Activated CD4-positive, alpha-beta T cell treated with anti-CD3 and anti-CD28 coated beads, Interleukin-2, amount 50 U/mL, for 4 hours (primary cell): ENCODE results near the gene ELFN2.

ENCODE experiments used
- DNase-seq, 2 experiments: peaks; one replicate each; pipeline ENCODE4 v3.0.0-alpha.2; 2020

The ELFN2 gene

DNA sequence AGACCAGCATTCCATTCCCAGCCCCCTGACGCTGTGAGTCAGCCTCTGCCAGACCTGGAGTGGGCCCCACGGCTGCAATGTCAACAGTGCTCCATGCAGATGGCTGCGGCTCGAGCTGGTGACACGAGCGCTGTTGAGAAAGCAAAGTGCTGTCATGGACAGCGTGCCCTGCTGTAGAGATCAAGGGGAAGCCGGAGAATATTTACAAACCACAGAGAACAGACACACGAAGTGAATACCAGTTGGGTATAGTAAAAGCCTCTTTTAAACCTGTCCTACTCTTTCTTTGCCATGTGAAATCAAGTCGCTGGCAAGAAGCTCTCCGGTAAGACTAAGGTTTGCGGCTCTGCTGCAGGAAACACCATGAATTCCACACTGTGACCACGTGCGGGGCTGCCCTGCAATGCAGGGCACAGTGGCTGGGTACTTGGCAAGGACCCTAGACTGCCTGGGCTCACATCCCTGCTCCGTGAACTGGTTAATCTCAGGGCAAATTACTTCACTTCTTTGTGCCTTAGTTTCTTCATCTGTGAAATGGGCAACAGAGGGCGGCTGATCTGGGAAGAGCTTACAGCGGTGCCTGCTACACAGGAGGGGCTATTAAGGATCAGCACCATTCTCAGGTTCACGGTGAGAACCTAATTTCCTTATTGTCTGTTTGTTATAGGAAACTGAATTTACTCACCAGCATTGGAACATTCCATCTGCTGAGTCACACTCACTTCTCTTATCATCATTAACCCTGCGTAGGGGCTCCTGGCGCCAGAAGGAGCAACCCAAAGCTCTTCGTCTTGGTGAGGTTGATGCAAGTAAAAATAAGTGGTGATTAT, 27.8 kb upstream of the ELFN2 start:
- no peak for DNase-seq

DNA sequence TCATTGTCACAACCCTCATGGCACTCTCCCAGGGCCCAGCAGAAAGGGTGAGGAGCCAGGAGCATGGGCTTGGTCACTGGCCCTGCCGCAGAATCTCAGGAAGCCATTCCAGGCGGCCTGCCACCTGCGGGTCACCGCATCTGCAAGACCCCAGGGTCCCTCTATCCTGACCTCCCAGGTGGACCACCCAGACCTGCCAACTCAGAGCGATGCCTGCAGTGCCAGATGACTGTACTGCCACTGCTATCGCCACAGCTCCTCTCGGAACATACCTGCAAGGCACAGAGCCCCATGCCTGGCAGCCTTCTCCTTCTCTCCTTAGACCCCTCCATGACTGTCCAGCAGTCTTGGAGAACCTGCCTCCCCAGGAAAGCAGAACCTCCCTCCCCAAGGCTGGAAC, 26.4 kb upstream of the ELFN2 start:
- no peak for DNase-seq

DNA sequence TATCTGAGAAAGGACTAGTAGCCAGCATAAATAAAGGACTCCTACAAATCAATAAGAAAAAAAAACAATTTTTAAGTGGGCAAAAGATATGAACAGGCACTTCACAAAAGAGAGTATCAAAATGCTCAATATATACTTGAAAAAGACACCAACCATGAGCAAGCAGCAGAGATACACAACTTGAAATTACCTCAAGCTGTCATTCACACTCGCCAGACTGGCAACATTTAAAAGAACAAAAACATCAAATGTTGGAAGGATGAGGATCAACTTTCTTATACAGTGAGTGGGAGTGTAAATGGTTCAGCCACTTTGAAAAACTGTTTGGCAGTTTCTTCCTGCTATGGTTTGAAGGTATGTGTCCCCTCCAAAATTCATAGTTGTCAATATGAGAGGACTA, 23.9 kb upstream of the ELFN2 start:
- no peak for DNase-seq

DNA sequence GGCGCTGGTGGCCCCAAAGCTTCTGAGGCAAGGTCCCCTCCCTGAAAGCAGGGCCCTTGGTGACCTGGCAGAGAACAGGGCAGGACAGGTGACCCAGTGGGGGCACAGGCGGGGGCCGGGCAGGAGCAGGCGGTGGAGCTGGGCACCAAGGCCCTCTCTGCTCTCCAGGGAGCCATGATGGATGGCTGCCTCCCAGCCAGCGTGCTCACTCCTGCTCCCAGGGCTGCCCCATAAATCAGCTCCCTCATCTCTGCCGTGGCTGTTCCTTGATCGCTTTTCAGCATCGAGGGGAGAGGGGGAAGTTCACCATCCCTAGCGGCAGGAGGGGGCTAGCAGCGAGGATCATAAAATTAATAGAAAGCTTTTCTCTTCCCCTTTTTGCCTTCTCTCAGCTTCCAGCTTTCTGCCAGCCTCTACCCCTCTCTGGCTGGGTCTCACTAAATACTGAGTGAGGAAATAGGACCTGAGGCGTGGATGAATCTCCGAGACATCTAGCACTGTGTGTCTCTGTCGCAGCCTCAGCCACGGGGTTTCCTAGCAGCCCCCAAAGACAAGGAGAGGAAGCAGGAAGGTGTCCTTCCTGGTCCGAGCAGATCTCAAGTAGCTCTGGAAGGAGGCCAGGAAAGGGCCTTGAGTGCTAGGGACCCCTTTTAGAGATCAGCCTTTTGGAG, 22.2 kb upstream of the ELFN2 start:
- no peak for DNase-seq

DNA sequence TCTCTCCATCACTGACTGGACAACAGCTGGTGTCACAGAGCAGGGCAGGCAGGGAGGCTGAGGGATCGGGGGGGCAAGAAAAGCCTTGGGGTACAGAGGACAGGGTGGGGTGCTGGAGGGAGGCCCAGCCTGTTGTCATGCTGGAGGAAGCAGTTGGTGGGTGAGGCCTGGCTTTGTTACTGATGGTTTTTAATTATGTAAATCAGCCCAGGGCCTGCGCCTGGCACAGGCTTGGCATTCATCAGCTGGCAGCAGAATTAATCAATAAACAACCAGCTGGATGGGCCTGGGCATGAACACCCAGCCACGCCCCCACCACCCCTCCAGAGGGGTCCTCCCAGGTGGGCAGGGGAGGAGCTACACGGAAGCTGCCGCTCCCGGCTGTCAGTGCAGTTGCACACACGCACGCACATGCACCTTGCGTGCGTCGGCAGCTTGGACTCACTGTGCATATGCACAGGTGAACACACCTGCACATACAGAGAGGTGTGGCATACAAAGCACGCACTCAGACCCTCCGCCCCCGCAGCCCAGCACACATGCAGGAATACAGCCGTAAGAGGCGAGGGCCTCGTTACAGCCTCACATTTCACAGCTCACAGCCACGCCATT, 21.3 kb upstream of the ELFN2 start:
- no peak for DNase-seq

DNA sequence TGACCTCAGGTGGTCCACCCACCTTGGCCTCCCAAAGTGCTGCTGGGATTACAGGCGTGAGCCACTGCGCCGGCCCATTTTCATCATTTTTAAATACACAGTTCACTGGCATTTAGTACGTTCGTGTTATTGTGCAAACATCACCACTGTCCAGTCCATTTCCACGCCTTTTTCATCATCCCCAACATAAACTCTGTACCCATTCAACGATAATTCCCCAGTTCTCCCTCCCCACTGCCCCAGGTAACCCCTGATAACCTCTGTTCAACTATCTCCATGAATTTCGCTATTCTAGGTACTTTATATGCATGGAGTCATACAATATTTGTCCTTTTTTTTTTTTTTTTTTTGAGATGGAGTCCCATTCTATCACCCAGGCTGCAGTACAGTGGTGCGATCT, 18.2 kb upstream of the ELFN2 start:
- DNase-seq: no peak

DNA sequence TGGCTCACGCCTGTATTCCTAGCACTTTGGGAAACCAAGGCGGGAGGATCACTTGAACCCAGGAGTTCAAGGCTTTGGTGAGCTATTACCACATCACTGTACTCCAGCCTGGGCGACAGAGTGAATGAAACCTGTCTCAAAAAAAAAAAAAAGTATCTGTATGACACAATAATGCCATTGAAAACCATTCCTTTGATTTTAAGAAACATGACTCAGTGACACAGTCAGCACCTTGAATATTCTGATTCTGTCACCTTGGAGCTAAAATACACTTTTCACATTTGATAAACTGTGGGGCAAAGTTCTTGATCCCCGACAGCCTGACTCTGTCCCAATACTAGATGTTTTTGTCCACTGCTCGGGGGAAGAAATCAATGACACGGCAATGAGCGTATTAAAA, 16.7 kb upstream of the ELFN2 start:
- DNase-seq: no peak

DNA sequence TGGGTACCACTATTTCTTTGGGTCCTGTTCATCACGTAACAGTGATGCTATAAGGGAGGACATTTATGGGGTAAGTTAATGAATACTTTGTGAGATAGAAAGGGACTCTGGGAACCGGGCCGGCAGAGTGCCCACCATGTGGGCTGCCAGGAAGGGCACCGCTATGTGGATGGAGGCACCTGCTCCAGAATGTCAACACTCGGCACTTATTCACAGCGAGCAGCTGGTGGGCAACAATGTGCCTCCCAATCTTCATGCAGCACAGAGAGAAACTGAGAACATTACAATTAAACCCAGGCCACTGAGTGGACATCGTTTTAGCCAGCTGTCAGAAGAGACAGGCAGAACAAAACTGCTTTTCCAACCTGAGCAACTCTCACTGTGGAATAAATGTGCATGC, 15.8 kb upstream of the ELFN2 start:
- no peak for DNase-seq

DNA sequence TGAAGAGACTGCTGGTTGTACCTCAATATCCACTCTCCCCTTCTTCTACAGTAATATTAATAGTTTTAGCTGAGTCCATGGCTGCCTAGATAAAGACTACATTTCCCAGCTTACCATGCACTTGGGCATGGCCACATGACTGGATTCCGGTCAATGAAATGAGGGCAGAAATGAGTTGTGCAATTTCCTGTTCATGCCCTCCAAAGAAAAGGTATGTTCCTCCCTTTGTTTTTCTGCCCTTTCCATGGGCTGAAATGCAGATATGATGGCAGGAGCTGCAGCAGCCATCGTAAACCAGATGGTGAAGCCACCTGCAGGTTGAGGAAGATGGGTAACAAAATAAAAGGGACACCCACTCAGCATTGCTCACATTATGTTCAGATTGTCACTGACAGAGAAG, 15.3 kb upstream of the ELFN2 start:
- DNase-seq: no peak

DNA sequence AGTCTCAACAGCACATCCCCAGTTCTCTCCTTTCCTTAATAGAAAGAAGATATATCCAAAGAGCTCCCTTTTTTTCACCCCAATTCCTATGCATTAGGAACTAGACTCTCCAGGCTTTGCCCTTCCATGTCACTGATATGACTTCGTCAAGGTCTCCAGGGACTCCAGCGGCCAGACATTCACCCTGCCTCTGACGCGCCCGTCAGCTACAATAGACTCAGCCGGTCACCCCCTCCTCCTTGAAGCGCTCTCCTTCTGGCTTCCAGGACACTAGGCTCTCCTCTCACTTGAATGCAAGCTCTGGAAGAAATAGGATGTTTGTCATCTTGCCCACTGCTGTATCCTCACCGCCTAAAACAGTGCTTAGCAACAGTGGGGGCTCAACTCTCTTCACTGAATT, 14.9 kb upstream of the ELFN2 start:
- DNase-seq: no peak

DNA sequence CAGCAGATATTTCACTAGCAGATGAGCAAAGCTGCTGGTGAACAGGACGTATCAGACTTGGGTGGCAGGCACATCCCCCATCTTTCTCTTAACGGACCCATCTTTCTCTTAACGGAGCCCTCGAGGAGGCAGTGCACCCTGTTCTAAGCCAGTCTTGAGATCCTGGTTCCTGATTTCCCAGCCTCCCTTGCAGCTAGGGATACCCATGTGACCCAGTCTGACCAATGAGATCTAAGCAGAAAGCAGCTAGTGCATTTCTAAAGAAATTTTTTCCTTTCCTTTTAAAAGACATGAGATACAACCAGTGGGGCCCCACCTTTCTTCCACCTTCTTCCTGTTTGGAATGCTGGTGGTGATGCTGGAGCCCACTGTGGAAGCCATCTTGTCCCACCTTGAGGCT, 13.6 kb upstream of the ELFN2 start:
- DNase-seq: no peak

DNA sequence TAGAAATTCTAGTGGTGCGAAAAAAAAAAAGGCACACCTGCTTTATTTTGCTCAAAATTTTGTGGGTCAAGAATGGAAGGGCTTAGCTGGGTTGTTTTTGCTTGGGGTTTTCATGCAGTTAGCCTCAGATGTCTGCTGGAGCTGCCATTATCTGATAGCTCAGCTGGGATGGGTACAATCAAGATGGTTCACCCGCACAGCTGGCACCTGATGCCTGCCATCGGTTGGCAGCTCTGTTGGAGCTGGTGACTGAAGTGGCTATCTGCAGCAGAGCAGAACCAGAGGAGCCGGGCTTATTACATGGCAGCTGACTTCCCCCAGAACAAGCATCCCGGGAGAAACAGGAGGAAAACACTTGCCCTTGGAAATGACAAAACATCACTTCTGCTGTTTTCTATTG, 12.1 kb upstream of the ELFN2 start:
- no peak for DNase-seq

DNA sequence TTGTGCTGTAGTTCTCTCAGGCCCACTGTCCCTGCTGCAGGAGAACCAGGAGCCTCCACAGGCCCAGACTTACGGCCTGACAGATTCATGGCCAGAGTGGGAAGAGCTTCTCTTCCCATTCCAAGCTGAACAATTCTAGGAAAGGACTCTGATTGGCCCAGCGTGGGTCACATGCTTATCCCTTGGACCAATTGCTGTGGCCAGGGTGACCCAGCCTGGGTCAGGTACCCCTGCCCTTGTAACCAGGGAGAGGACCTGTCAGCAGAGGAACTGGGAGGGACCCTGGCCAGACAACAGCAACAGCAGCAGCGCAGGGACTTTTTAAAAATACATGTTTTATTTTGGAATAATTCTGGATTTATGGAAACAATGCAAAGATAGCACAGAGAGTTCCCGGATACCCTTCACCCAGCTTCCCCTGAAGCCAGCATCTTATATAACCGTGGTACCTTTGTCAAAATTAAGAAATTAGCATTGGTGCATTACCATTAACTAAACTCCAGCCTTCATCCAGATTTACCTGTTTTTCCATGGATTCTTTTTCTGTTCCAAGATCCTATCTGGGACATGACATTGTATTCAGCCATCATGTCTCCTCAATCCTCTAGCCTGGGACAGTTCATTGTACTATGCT, 8.8 kb upstream of the ELFN2 start:
- no peak for DNase-seq

DNA sequence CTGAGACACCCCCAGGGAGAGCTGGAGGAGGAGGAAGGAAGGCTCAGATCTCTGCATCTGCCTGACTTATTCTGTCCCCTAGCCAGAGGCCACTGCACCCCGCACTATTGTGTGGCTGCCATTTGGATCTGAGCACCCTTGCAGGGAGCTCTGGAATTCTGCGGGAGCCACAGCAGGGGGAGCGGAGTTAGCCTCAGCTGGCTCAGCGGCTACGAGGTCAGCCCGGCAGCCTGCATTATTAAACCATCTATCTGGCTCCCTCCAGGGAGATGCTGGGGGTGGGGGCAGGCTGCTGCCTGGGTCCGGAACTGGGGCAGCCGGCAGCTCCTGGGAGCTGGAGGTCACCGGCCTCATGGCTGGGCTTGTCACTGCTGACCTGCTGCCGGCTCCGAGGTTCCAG, 6.5 kb upstream of the ELFN2 start:
- no peak for DNase-seq

DNA sequence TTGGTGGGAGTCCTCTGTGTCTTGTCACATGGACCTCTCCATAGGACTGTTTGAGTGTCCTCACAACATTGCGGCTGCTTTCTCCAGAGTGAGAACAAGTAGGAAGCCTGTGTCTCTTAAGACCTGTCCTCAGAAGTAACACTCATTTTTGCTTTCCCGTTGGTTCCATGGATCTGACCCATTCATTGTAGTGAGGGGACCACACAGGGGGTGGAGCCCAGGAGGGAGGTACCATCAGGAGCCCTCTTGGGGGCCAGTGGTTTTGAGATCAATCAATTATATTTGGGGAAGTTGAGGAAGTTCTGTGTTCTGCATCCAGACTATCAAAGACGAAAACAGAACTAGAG, 5.4 kb upstream of the ELFN2 start:
- no peak for DNase-seq

DNA sequence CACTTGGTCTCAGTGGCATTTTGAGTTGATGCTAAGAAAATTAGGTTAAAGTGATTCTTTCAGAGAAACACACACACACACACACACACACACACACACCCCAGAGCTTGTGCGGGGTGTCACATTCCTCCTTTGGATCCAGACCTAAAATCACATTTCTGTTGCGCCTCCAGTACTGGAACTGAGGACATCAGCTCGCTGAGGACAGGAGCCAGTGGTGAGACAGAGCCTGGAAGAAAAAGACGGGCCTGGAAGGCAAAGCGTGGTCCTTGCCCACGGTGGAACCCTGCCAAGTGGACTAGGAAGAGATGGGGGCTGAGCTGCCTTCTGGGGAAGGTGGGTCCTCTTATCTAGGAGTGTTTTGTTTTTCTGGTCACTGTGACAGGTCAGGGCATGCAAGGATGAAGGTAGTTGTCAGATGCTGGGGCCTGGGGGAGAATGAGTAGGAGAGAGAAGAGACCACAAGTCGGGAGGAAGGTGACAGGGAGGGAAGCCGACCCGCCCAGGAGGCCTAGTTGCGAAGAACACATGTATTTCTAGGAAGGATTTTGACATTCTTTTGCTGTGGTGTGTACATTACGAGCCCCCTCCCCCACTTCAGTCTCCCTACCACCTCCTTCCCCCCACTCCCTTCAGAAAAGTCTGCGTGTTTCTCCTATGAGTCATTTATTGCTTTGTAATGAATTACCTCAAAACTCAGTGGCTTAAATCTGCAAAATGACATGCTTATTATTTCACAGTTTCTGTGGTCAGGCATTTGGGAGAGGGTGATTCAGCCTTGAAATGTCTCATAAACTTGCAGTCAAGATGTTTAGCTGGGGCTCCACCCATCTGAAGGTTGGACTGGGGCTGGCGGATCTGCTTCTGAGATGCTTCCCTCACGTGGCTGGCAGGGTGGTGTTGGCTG, 4.8 kb upstream of the ELFN2 start:
- DNase-seq: peak in 1 of 2 experiments; percentile 19

DNA sequence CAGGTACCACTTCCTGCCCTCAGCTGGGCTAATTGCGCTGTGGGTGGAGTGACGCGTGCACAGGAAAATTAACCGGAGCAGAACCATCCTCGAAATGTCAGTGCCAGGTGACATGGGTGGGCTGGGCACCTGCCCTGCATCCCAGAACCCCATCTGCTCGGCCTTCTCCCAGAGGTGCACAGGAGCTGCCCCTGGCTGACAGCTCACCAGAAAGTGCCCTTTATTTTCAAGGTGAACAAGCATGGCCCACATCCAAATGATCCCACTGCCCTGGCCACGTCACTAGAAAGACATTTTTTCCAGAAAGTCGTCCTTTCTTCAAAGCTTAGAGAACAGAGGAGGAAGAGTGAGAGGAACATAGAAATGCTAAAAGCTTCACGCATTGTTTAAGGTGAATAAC, 4.1 kb upstream of the ELFN2 start:
- no peak for DNase-seq

DNA sequence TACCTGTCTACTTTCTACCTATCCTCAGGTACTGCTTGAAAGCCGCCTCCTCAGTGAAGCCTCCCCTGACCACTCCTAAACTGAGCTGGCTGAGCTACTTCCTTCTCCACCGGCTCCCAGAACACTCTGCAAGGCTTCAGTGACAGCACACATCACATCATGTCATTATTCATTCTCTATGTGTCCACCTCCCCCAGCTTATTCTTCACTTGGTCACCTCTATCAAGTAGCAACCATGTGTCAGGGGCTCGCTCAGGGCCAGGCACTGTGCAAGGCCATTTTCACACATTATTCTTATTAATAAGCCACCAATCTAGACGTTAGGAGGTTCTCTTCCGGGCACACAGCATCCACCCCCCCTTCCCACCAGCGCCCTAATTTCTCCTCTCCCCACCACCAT, 3.7 kb upstream of the ELFN2 start:
- no peak for DNase-seq

DNA sequence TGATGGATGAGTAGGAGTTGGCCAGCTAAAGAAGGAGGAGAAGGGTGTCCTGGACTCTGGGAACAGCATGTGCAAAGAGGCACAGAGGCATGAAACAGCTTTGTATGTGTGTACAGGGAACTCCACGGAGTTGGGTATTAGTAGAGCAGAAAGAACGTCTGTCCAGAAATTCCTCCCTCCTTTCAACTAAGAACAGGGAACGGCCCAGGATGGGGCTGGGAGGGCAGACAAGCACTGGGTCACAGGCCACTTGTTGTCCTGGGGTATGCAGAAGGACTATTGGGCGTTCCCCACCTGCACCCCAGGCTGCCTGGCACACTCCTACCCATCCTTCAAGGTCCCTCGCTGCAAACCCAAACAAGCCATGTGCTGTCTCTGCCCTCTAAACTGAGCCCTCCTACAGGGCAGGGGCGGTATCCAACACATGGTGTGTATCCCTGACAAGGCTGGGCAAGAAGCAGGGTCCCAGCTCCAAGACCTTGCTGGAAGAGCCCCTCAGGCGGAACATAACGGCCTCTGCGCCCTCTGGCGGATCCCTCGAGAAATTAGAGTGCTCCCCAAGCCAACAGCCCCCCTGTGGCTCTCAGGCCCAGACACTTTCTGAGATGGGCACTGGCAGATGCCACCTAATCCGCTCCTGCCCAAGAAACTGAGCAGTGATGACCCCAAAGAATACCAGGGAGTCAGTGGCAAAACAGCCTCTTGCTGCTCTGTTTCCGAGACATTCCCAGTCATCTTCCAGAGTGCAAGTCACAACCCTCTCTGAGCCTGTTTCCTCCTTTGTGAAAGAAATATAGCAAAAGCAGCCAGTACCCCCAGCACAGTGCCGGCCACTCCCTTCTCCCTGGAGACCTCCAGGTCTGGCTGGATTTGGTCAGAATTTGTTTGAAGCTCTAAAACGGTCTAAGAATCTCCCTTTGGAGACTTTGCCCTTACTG, 1.6 kb upstream of the ELFN2 start:
- DNase-seq: peak; percentile 41 to 49

DNA sequence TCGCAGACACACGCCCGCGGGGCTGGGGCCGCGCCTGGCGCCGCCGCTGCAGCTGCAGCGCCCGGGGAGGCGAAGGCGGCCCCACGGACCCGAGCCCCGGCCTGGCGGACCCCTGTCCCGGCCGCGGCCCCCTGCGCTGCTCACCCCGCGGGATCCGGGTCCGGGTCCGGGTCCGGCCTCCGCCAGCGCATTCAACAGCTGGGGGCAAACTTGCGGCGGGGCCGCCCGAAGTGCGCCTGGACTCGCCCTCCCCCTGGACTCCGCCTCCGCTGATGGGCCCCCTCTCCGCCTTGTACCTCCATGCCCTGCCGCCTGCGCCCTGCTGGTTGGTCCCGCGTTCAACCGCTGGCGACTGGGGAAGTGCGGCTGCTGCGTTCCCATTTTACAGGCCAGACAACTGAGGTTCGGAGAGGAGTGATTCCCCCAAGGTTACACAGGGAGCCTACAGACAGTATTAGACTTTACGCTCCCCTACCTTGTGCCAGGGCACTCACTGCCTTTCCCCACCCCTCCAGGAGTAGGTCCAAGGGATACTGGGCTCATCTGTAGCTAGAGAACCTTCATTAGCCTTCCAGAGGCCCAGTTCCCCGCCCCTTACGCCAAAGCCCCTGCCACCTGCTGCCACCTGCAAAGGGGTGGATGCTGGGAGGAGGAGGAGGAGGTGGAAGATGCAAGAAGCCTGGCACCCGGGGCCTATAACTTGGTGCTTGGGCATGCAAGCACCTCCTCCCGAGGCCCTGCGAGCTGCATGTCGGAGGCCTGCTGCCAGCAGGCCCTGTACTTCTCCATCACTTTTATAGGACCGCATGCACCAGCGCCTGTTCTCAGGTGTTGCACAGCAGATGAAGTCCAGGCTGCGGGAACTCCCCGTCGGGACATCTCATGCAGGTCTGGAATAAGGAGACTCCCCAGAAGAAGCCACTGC, 694 bp upstream of the ELFN2 start:
- DNase-seq: no peak
